Liver (tissue), 9 donors: ENCODE data around the gene GLB1L2. TPM values are rescaled to one million over a fixed set of nuclear protein-coding genes. Genes with fewer than 3 reads are reported as not detected.

ENCODE experiments used
- DNase-seq: peaks from one replicate; pipeline ENCODE4 v3.0.0-alpha.2; 2017; ENCODE audit warnings: low spot score
- H3K27ac ChIP-seq, 2 donors: one replicate each; pipeline ENCODE4 v1.7.0; 2013; ENCODE audit warnings: inconsistent platforms in 2 of 2, low read length in 2 of 2, control low read depth in 1 of 2, low read depth in 1 of 2, mild to moderate bottlenecking in 1 of 2
- H3K27me3 ChIP-seq, 4 donors: one replicate each; pipeline versions ENCODE4 v1.6.1 to v1.7.0; 2013; ENCODE audit warnings: low read length in 3 of 4, inconsistent platforms in 1 of 4, mild to moderate bottlenecking in 1 of 4, moderate library complexity in 1 of 4; ENCODE audit not compliant: control insufficient read depth in 4 of 4, insufficient read depth in 4 of 4
- H3K36me3 ChIP-seq, 4 donors: one replicate each; pipeline versions ENCODE4 v1.6.1 to v1.7.0; 2013; ENCODE audit warnings: low read length in 3 of 4, mild to moderate bottlenecking in 3 of 4, low read depth in 1 of 4, moderate library complexity in 1 of 4; ENCODE audit not compliant: control insufficient read depth in 4 of 4, insufficient read depth in 3 of 4
- H3K4me1 ChIP-seq, 4 donors: one replicate each; pipeline versions ENCODE4 v1.6.1 to v1.7.0; 2013; ENCODE audit warnings: low read length in 3 of 4, mild to moderate bottlenecking in 3 of 4, moderate library complexity in 1 of 4; ENCODE audit not compliant: control insufficient read depth in 4 of 4, insufficient read depth in 4 of 4
- H3K4me3 ChIP-seq, 3 donors: one replicate each; pipeline versions ENCODE4 v1.6.1 to v1.7.0; 2013; ENCODE audit warnings: low read length in 3 of 3, control low read depth in 1 of 3, low read depth in 1 of 3, mild to moderate bottlenecking in 1 of 3
- H3K9ac ChIP-seq, 2 donors: one replicate each; pipeline ENCODE4 v1.7.0; 2013; ENCODE audit warnings: low read length in 2 of 2, mild to moderate bottlenecking in 2 of 2, moderate library complexity in 2 of 2, control low read depth in 1 of 2, low read depth in 1 of 2
- H3K9me3 ChIP-seq, 4 donors: one replicate each; pipeline versions ENCODE4 v1.6.1 to v1.7.0; 2013; ENCODE audit warnings: low read length in 3 of 4; ENCODE audit not compliant: control insufficient read depth in 4 of 4
- CTCF ChIP-seq: fragments of 150-350 bp; IDR thresholded peaks from 2 replicates; pipeline ENCODE4 v1.5.1; 2017; ENCODE audit warnings: improper control_type of control experiment, low read depth, low read length; ENCODE audit not compliant: missing input control
- EGR1 ChIP-seq, 2 donors: IDR thresholded peaks; 2 replicates each; pipeline ENCODE4 v1.6.1; 2016 to 2018; ENCODE audit warnings: antibody characterized with exemption in 2 of 2, low read depth in 2 of 2
- FOXA1 ChIP-seq: IDR thresholded peaks from 2 replicates; pipeline ENCODE4 v1.6.1; 2016; ENCODE audit warnings: antibody characterized with exemption
- FOXA2 ChIP-seq: IDR thresholded peaks from 2 replicates; pipeline ENCODE4 v1.6.1; 2016; ENCODE audit warnings: antibody characterized with exemption
- HNF4A ChIP-seq, 2 donors: conservative IDR thresholded peaks; 2 replicates each; pipeline ENCODE4 v1.6.1; 2016; ENCODE audit warnings: antibody characterized with exemption in 2 of 2, mild to moderate bottlenecking in 2 of 2
- HNF4G ChIP-seq: IDR thresholded peaks from 2 replicates; pipeline ENCODE4 v1.6.1; 2016; ENCODE audit warnings: antibody characterized with exemption
- JUND ChIP-seq, 2 donors: IDR thresholded peaks; 2 replicates each; pipeline ENCODE4 v1.6.1; 2016; ENCODE audit warnings: antibody characterized with exemption in 2 of 2
- NR2F2 ChIP-seq: IDR thresholded peaks from 2 replicates; pipeline ENCODE4 v1.6.1; 2016; ENCODE audit warnings: antibody characterized with exemption
- RAD21 ChIP-seq, 2 donors: IDR thresholded peaks; 2 replicates each; pipeline ENCODE4 v1.6.1; 2016; ENCODE audit warnings: antibody characterized with exemption in 2 of 2, mild to moderate bottlenecking in 2 of 2
- RXRA ChIP-seq, 2 donors: IDR thresholded peaks; 2 replicates each; pipeline ENCODE4 v1.6.1; 2017 to 2018; ENCODE audit warnings: antibody characterized with exemption in 2 of 2, mild to moderate bottlenecking in 1 of 2
- TAF1 ChIP-seq: conservative IDR thresholded peaks from 2 replicates; pipeline ENCODE4 v1.6.1; 2016; ENCODE audit warnings: antibody characterized with exemption, mild to moderate bottlenecking
- YY1 ChIP-seq: IDR thresholded peaks from 2 replicates; pipeline ENCODE4 v1.6.1; 2016; ENCODE audit warnings: antibody characterized with exemption, mild to moderate bottlenecking
- WGBS: extraction: QIAGEN DNeasy Blood & Tissue Kit; methylation state at CpG from one replicate; pipeline ENCODE4 v1.1.7; 2013; 5-methylcytosine and 5-hydroxymethylcytosine counted together
- polyA plus RNA-seq, 2 donors: library from polyadenylated mRNA; stranded (reverse) in 1 of 2; unstranded in 1 of 2; fragments of 200-250 nt in 1 of 2; fragments of >200 nt in 1 of 2; fragmentation: Nextera tagmentation in 1 of 2; extraction: Ambion mirVana in 1 of 2; gene quantifications; one replicate each; pipeline versions ENCODE4 v1.2.1 to v1.2.3, GENCODE V29; 2013 to 2015
- total RNA-seq, 2 donors: library from RNA; depleted of rRNA; stranded (reverse); fragments of >200 nt; gene quantifications; one replicate each; pipeline ENCODE4 v1.2.3, GENCODE V29; 2014
- TF ChIP-seq, protein P1 (sequence below): IDR thresholded peaks from 2 replicates; pipeline ENCODE4 v1.6.1; 2016; ENCODE audit warnings: antibody characterized with exemption, mild to moderate bottlenecking
- TF ChIP-seq, protein P2 (sequence below): IDR thresholded peaks from 2 replicates; pipeline ENCODE4 v1.6.1; 2016; ENCODE audit warnings: antibody characterized with exemption
- TF ChIP-seq, protein P3 (sequence below): IDR thresholded peaks from 2 replicates; pipeline ENCODE4 v1.6.1; 2016; ENCODE audit warnings: antibody characterized with exemption
- TF ChIP-seq, protein P4 (sequence below): IDR thresholded peaks from 2 replicates; pipeline ENCODE4 v1.6.1; 2016; ENCODE audit warnings: antibody characterized with exemption
- donor health status: healthy.
- donor health status: healthy.
- donor health status: healthy.
- donor health status: healthy.
- donor health status: healthy.

The GLB1L2 gene
- total and polyA plus RNA-seq, 4 donors = 0.23 to 0.50 (median 0.42) TPM

- no peak overlapping the region for H3K27ac ChIP-seq
- H3K4me1 ChIP-seq = no peaks in the 10 kb centered on the region
- no peak overlapping the region for H3K4me3 ChIP-seq
- TF ChIP-seq, protein P1, sequence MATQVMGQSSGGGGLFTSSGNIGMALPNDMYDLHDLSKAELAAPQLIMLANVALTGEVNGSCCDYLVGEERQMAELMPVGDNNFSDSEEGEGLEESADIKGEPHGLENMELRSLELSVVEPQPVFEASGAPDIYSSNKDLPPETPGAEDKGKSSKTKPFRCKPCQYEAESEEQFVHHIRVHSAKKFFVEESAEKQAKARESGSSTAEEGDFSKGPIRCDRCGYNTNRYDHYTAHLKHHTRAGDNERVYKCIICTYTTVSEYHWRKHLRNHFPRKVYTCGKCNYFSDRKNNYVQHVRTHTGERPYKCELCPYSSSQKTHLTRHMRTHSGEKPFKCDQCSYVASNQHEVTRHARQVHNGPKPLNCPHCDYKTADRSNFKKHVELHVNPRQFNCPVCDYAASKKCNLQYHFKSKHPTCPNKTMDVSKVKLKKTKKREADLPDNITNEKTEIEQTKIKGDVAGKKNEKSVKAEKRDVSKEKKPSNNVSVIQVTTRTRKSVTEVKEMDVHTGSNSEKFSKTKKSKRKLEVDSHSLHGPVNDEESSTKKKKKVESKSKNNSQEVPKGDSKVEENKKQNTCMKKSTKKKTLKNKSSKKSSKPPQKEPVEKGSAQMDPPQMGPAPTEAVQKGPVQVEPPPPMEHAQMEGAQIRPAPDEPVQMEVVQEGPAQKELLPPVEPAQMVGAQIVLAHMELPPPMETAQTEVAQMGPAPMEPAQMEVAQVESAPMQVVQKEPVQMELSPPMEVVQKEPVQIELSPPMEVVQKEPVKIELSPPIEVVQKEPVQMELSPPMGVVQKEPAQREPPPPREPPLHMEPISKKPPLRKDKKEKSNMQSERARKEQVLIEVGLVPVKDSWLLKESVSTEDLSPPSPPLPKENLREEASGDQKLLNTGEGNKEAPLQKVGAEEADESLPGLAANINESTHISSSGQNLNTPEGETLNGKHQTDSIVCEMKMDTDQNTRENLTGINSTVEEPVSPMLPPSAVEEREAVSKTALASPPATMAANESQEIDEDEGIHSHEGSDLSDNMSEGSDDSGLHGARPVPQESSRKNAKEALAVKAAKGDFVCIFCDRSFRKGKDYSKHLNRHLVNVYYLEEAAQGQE = no peak
- TF ChIP-seq TAF1 (no peak), CTCF (no peak), RAD21 (IDR thresholded peaks at IDR 0.05) (no peak), EGR1 (IDR thresholded peaks at IDR 0.05; ENCODE audit: low read depth in 2 of 2) (no peak), FOXA1 (no peak), NR2F2 (no peak), RXRA (IDR thresholded peaks at IDR 0.05) (no peak), HNF4G (no peak), HNF4A (conservative IDR thresholded peaks at IDR 0.05) (no peak), JUND (IDR thresholded peaks at IDR 0.05) (no peak), FOXA2 (no peak), YY1 (no peak)
- TF ChIP-seq, protein P2, sequence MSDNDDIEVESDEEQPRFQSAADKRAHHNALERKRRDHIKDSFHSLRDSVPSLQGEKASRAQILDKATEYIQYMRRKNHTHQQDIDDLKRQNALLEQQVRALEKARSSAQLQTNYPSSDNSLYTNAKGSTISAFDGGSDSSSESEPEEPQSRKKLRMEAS = no peak
- no peak for DNase-seq
- no peak overlapping the region for H3K9ac ChIP-seq
- H3K36me3 ChIP-seq = no peaks in the 10 kb centered on the region
- no peaks in the 10 kb centered on the region for H3K27me3 ChIP-seq
- WGBS = 85% methylated on average over 18 of the region's 18 CpGs
- H3K9me3 ChIP-seq = no peaks in the 10 kb centered on the region
Observed at GRCh38 chr11:134376150-134376921, 44.5 kb downstream of the GLB1L2 start.

DNA sequence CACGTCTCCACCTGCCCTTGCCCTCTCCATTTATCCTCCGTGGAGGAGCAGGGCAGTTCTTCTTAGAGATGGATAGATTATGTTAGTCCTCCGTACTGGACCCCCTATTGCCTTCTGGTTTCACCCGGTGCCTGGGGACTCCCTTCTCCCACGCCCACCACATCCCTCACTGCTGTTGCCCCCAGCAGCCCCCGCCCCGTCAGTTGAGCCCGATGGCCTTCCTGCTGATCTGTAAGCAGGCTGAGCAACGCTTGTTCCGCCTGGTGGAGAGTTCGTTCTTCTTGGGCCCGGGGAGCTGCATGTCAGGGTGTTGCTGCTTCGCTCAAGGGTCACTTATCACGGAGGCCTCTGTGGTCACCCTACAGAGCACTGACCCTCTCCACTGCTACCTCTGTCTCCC lies 46.1 kb downstream of the GLB1L2 start:
- Histone ChIP-seq H3K4me3 (no peak overlapping the region), H3K4me1 (no peaks in the 10 kb centered on the region), H3K36me3 (peaks cover 0 to 2% (median 0%) of the 10 kb centered on the region in 4 donors), H3K27me3 (no peaks in the 10 kb centered on the region), H3K9ac (no peak overlapping the region), H3K9me3 (no peaks in the 10 kb centered on the region), H3K27ac (no peak overlapping the region)
- no peak for DNase-seq
- TF ChIP-seq, protein P3, sequence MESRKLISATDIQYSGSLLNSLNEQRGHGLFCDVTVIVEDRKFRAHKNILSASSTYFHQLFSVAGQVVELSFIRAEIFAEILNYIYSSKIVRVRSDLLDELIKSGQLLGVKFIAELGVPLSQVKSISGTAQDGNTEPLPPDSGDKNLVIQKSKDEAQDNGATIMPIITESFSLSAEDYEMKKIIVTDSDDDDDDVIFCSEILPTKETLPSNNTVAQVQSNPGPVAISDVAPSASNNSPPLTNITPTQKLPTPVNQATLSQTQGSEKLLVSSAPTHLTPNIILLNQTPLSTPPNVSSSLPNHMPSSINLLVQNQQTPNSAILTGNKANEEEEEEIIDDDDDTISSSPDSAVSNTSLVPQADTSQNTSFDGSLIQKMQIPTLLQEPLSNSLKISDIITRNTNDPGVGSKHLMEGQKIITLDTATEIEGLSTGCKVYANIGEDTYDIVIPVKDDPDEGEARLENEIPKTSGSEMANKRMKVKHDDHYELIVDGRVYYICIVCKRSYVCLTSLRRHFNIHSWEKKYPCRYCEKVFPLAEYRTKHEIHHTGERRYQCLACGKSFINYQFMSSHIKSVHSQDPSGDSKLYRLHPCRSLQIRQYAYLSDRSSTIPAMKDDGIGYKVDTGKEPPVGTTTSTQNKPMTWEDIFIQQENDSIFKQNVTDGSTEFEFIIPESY = no peak
- no peak for TF ChIP-seq HNF4A (conservative IDR thresholded peaks at IDR 0.05)
- TF ChIP-seq NR2F2 = no peak
- TF ChIP-seq, protein P4, sequence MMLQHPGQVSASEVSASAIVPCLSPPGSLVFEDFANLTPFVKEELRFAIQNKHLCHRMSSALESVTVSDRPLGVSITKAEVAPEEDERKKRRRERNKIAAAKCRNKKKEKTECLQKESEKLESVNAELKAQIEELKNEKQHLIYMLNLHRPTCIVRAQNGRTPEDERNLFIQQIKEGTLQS = no peak
- WGBS = 87% methylated on average over 14 of the region's 14 CpGs
